Measurements from ENCODE around the gene LAYN.

DNA sequence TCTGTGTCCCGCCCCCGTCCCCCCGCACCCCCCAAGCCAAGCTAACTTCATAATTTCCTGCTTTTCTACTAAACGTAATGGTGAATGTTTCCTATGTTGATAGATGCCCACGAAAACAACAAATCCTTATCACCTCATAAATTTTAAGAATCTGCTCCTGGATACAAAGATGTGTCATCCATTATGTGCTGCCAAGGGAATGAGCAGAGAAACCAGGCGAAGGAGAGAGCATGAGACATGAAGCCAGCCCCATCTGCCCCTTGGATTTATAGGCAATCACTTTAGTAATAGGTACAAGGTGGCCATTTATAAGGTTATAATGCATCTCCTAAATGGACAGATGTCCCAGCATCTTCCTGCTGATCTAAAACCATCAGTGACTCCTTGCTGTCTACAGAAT is 30.3 kb downstream of the LAYN start:
- TF ChIP-seq POLR2A (IDR thresholded peaks at IDR 0.05) = no peak
- TF ChIP-seq POLR2AphosphoS5 (IDR thresholded peaks at IDR 0.05) = no peak
- TF ChIP-seq, protein P1, sequence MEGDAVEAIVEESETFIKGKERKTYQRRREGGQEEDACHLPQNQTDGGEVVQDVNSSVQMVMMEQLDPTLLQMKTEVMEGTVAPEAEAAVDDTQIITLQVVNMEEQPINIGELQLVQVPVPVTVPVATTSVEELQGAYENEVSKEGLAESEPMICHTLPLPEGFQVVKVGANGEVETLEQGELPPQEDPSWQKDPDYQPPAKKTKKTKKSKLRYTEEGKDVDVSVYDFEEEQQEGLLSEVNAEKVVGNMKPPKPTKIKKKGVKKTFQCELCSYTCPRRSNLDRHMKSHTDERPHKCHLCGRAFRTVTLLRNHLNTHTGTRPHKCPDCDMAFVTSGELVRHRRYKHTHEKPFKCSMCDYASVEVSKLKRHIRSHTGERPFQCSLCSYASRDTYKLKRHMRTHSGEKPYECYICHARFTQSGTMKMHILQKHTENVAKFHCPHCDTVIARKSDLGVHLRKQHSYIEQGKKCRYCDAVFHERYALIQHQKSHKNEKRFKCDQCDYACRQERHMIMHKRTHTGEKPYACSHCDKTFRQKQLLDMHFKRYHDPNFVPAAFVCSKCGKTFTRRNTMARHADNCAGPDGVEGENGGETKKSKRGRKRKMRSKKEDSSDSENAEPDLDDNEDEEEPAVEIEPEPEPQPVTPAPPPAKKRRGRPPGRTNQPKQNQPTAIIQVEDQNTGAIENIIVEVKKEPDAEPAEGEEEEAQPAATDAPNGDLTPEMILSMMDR (IDR thresholded peaks at IDR 0.05) = no peak
